ENCODE data around the gene XRN1. TPM values are rescaled to one million over a fixed set of nuclear protein-coding genes. Genes with fewer than 3 reads are reported as not detected.
A peak's percentile ranks its signal among the peaks of the same experiment; 100 is the strongest.
"Not testable (repeated sequence)": the region's sequence is repeated elsewhere in the genome, so short reads cannot be mapped to it uniquely, and the experiment has no call there.

The XRN1 gene
- 10 to 100 TPM; 23.8 to 27.4 (median 25.0) TPM for polyA plus RNA-seq (ENCODE audit: insufficient read length in 4 of 4)

- peak; percentile 84 to 90 (median 90) for DNase-seq (ENCODE audit: low read depth in 4 of 4, low spot score in 3 of 4)
These were observed at the start of gene XRN1 for GRCh38 chr3:142447852-142448823. Gene XRN1, minus strand, starts transcription at chr3:142448037. Its CDS starts 93 bp downstream, at chr3:142447944.

GRCh38 chr3:142495103-142495502 is 47.3 kb upstream of the XRN1 start:
- no peak for DNase-seq (ENCODE audit: low read depth in 4 of 4, low spot score in 3 of 4)

- DNase-seq (ENCODE audit: low read depth in 4 of 4, low spot score in 3 of 4): no peak
These were observed 44.3 kb upstream of the XRN1 start for GRCh38 chr3:142492184-142492583.

GRCh38 chr3:142489572-142490323 is 41.9 kb upstream of the XRN1 start:
- DNase-seq (ENCODE audit: low read depth in 4 of 4, low spot score in 3 of 4): no peak

GRCh38 chr3:142484912-142485435 is 37.1 kb upstream of the XRN1 start:
- no peak for DNase-seq (ENCODE audit: low read depth in 4 of 4, low spot score in 3 of 4)

- no peak for DNase-seq (ENCODE audit: low read depth in 4 of 4, low spot score in 3 of 4)
These were observed 33.4 kb upstream of the XRN1 start for GRCh38 chr3:142481196-142481595.

GRCh38 chr3:142470826-142471225 is 23.0 kb upstream of the XRN1 start:
- DNase-seq (ENCODE audit: low read depth in 4 of 4, low spot score in 3 of 4): no peak

GRCh38 chr3:142468456-142468855 is 20.6 kb upstream of the XRN1 start:
- DNase-seq (ENCODE audit: low read depth in 4 of 4, low spot score in 3 of 4): no peak

- no peak for DNase-seq (ENCODE audit: low read depth in 4 of 4, low spot score in 3 of 4)
These were observed 19.9 kb upstream of the XRN1 start for GRCh38 chr3:142467768-142468167.

GRCh38 chr3:142460689-142461088 is 12.9 kb upstream of the XRN1 start:
- no peak for DNase-seq (ENCODE audit: low read depth in 4 of 4, low spot score in 3 of 4)

- no peak for DNase-seq (ENCODE audit: low read depth in 4 of 4, low spot score in 3 of 4)
These were observed 12.1 kb upstream of the XRN1 start for GRCh38 chr3:142459929-142460328.

GRCh38 chr3:142459096-142459495 is 11.3 kb upstream of the XRN1 start:
- no peak for DNase-seq (ENCODE audit: low read depth in 4 of 4, low spot score in 3 of 4)

GRCh38 chr3:142450881-142451280 is 3.0 kb upstream of the XRN1 start:
- no peak for DNase-seq (ENCODE audit: low read depth in 4 of 4, low spot score in 3 of 4)

- DNase-seq (ENCODE audit: low read depth in 4 of 4, low spot score in 3 of 4): no peak
These were observed 2.4 kb upstream of the XRN1 start for GRCh38 chr3:142450189-142450588.

GRCh38 chr3:142447301-142447851 is 461 bp downstream of the XRN1 start:
- DNase-seq (ENCODE audit: low read depth in 4 of 4, low spot score in 3 of 4): peak; percentile 24 to 59 (median 46)

GRCh38 chr3:142445816-142446254 is 2.0 kb downstream of the XRN1 start:
- DNase-seq (ENCODE audit: low read depth in 4 of 4, low spot score in 3 of 4): no peak

GRCh38 chr3:142444343-142444742 is 3.5 kb downstream of the XRN1 start:
- no peak for DNase-seq (ENCODE audit: low read depth in 4 of 4, low spot score in 3 of 4)

GRCh38 chr3:142443060-142443459 is 4.8 kb downstream of the XRN1 start:
- DNase-seq (ENCODE audit: low read depth in 4 of 4, low spot score in 3 of 4): not testable (repeated sequence)

GRCh38 chr3:142439499-142440220 is 8.2 kb downstream of the XRN1 start:
- not testable (repeated sequence) for DNase-seq (ENCODE audit: low read depth in 4 of 4, low spot score in 3 of 4)

GRCh38 chr3:142438096-142438495 is 9.7 kb downstream of the XRN1 start:
- DNase-seq (ENCODE audit: low read depth in 4 of 4, low spot score in 3 of 4): not testable (repeated sequence)

Data from left renal pelvis (tissue), 4 donors.